VCaP (cell line): ENCODE results near the gene ISG20.
"Not testable (repeated sequence)": the region's sequence is repeated elsewhere in the genome, so short reads cannot be mapped to it uniquely, and the experiment has no call there.

Source experiments
- H3K27ac ChIP-seq: fragments of 450-650 bp; 2 replicates; pipeline ENCODE4 v1.5.1; 2017
- CTCF ChIP-seq: fragments of 450-650 bp; conservative IDR thresholded peaks from 2 replicates; pipeline ENCODE4 v1.5.1; 2017; ENCODE audit warnings: mild to moderate bottlenecking, moderate library complexity

The ISG20 gene

GRCh38 chr15:88641959-88642452 lies 3.2 kb downstream of the ISG20 start:
- H3K27ac ChIP-seq = no peak overlapping the region
- TF ChIP-seq CTCF = no peak

- H3K27ac ChIP-seq = not testable (repeated sequence)
Measured at GRCh38 chr15:88642514-88642913, 3.7 kb downstream of the ISG20 start.

- H3K27ac ChIP-seq = no peak overlapping the region
Measured at GRCh38 chr15:88644741-88645140, 5.9 kb downstream of the ISG20 start.

GRCh38 chr15:88645171-88646087 lies 6.6 kb downstream of the ISG20 start:
- no peak overlapping the region for H3K27ac ChIP-seq
- no peak for TF ChIP-seq CTCF

More at GRCh38 chr15:88644741-88645140, 5.9 kb downstream of the ISG20 start:
- TF ChIP-seq CTCF = no peak

- H3K27ac ChIP-seq = no peak overlapping the region
Measured at GRCh38 chr15:88646088-88646405, 7.2 kb downstream of the ISG20 start.

GRCh38 chr15:88646951-88647350 lies 8.1 kb downstream of the ISG20 start:
- peak overlapping the region; percentile 32; the same call in 1 of the 2 replicates for H3K27ac ChIP-seq
- no peak for TF ChIP-seq CTCF

More at GRCh38 chr15:88646088-88646405, 7.2 kb downstream of the ISG20 start:
- TF ChIP-seq CTCF = no peak

- peak overlapping the region; percentile 32; the same call in 1 of the 2 replicates for H3K27ac ChIP-seq
- TF ChIP-seq CTCF = no peak
Measured at GRCh38 chr15:88647351-88648105, 8.7 kb downstream of the ISG20 start.
